ENCODE data around the gene HEATR5B.
"Not testable (repeated sequence)": the region's sequence is repeated elsewhere in the genome, so short reads cannot be mapped to it uniquely, and the experiment has no call there.

Gene HEATR5B

GRCh38 chr2:36976065-36976464 lies 108.1 kb downstream of the HEATR5B start:
- no peak for DNase-seq

GRCh38 chr2:36975306-36975705 lies 108.9 kb downstream of the HEATR5B start:
- DNase-seq, result no peak

- no peak for DNase-seq
Measured at GRCh38 chr2:36973320-36973719, 110.9 kb downstream of the HEATR5B start.

DNA sequence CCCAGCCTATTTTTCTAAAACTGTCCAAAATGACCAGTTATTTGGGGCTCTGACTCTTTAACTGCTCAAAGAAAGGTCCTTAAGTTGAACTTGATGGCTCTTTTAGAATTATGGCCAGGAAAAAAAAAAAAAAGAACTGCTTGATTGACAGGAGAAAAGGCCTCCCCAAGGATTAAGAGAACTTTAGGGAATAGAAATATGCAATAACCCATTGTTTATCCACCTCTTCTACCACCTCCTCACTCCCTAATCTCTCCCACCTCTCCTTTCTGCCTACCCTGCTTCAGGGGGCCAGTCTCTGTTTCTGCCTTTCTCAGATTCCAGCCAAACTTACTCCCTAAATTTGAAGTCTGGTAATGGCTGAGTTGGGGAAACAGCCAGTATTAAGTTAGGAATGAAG lies 112.2 kb downstream of the HEATR5B start:
- no peak for DNase-seq

GRCh38 chr2:36967236-36967876 lies 116.8 kb downstream of the HEATR5B start:
- no peak for DNase-seq

GRCh38 chr2:36966370-36967235 lies 117.6 kb downstream of the HEATR5B start, which contains the start of gene STRN:
Gene STRN, minus strand, starts transcription at chr2:36966536. Its CDS starts 73 bp downstream, at chr2:36966463.
- DNase-seq, result peak; percentile 99

DNA sequence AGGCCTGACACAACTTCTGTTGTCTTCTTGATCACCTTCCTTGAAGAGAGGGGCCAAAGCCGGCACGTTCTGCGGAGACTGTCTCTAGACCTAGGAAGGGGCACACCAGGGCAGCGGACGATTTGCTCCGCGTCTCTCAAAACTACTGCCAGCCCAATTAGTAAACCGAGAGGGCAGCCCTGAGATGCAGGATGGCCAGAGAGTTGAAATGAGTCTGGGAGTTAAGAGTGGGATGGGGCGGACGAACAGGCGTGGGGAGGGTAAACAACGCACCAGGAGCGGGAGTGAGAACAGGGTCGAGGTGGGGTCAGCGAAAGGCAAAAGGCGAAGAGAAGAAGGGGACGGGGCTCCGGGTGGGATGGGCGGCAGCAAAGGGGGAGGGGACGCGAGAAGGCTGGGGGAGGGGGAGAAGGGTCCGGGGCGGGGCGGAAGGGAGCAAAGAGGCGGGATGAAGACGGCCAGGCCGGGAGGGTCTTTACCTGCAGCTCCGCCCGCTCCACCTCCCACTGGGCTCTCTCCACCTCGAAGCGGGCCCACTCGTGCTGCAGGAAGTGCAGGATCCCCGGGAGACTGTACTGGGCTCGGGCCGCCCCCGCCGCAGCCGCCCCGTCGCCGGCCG lies 118.3 kb downstream of the HEATR5B start:
- peak; percentile 78 for DNase-seq

- DNase-seq, result no peak
Measured at GRCh38 chr2:36965206-36965605, 119.0 kb downstream of the HEATR5B start.

- DNase-seq, result no peak
Measured at GRCh38 chr2:36964496-36965058, 119.6 kb downstream of the HEATR5B start.

DNA sequence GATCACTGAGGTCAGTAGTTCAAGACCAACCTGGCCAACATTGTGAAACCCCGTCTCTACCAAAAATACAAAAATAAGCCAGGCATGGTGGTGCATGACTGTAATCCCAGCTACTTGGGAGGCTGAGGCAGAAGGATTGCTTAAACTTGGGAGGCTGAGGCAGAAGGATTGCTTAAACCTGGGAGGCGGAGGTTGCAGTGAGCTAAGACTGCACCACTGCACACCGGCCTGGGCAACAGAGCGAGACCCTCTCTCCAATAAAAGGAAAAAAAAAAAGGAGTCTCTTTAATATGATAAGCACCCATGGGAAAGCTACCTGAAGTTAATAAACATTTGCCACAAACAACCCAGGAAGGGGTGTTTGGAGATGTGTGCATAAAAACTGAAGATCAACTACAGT lies 120.4 kb downstream of the HEATR5B start:
- DNase-seq, result no peak

- no peak for DNase-seq
Measured at GRCh38 chr2:36963106-36963505, 121.1 kb downstream of the HEATR5B start.

GRCh38 chr2:36960773-36961172 lies 123.4 kb downstream of the HEATR5B start:
- DNase-seq, result no peak

- no peak for DNase-seq
Measured at GRCh38 chr2:36960005-36960675, 124.0 kb downstream of the HEATR5B start.

DNA sequence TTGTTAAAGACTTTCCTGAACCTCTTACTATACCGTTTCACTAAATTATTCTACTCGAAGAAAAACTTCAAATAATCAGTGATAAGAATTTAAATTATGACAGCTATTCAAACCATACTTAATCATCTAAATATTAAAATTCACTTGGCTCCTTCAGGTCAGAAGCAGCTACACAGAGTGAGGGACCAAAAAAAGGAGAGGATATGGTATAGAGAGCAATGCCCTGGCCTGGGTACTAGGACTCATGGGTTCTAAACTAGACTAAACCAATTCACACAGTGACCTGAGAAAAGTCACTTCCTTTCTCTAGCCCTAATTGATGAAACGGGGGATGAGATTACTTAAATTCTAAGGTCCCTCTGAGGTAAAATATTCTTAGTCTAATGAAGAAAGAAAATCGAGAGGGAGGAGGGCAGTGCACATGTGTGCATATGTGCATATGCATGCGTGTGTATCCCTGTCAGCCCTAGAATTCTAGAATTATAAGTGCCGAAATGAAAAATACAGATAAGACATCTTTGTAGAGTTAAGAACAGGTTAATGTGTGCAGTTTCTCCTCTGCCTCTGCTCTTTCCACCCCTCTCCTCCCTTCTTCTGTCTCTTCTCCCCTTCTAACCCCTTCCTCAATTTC lies 129.1 kb downstream of the HEATR5B start:
- DNase-seq, result no peak

DNA sequence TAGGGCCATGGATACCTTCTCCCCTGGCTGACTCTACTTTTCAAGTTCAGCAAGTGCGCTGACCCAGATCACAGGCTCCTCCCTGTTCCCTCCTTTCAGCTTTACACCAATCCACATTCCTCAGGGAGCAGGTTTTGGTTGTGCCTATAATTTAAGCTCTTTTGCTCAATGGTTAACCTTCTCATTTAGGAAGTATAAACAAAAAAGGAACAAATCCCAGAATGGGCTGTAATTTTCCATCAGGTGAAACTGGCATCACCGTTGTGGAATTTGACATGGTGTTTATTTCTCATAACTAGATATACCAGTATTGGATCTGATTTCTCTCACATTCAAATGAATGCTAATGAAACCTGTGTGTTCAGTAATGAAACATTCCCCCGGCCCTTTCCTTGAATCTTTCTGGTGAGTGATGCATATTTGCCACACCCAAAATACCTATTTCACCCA lies 131.4 kb downstream of the HEATR5B start:
- DNase-seq, result no peak

DNA sequence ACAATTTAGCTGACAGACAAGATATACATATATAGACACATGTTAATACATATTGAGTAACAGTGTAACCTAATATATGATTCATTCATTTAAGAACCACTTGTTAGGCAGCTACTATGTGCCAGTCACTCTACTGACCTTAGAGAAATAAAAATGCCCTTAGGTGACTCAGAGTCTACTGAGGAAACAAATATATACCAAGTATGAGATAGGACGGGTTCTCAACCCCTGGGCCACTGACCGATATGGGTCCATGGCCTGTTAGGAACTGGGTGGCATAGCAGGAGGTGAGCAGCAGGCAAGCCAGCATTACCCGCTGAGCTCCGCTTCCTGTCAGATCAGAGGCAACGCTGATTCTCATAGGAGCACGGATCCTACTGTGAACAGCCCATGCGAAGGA lies 132.6 kb downstream of the HEATR5B start:
- no peak for DNase-seq

DNA sequence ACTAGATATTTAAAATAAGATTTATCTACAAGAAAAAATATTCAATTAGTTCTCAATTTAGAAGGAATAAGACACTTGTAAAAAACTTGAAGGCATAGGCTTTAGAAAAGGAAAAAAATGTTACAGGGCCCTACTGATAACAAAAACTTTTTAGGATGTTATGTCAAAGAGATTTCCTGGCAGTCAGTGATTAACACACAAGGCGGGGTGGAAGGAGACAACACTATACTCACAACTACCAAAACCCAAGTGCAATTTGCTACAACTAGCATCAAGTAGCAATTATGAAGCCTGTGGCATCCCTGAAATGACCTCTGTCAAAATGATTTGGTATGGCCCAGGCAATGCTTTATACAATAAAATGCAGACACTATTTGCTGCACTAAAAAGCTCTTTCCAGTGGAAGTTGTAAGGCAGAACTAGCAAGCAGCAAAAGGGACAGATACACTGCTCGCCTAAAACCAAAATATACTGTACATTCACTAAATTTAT lies 133.1 kb downstream of the HEATR5B start:
- DNase-seq, result no peak

DNA sequence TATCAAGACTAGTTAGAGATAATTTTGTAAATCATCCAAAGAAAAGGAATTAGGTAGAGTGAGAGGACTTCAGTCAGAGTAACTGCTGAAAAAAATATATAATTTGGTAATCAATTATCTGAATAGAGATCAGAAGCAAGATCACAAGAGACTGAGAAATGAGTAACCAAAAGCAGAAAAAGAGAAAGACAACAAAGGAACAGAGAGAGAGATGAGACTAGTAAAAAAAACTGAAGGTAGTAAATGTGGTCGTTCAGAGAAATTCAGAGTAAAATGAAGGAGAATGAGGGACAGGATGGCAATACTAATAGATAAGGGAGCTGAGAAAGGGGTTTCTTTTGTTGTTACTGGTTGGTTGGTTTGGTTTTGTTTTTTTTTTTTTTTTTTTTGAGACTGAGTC lies 134.3 kb downstream of the HEATR5B start:
- no peak for DNase-seq

DNA sequence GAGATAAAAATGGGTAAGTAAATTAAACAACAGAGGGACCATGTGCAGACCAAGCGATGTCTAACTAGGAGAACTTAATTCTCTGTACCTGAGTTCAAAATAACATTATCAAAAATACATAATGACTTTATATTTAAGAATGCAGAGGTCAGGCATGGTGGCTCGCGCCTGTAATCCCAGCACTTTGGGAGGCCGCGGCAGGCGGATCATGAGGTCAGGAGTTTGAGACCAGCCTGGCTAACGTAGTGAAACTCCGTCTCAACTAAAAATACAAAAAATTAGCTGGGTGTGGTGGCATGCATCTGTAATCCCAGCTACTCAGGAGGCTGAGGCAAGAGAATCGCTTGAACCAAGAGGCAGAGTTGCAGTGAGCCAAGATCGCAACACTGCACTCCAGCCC lies 138.9 kb downstream of the HEATR5B start:
- DNase-seq, result not testable (repeated sequence)

DNA sequence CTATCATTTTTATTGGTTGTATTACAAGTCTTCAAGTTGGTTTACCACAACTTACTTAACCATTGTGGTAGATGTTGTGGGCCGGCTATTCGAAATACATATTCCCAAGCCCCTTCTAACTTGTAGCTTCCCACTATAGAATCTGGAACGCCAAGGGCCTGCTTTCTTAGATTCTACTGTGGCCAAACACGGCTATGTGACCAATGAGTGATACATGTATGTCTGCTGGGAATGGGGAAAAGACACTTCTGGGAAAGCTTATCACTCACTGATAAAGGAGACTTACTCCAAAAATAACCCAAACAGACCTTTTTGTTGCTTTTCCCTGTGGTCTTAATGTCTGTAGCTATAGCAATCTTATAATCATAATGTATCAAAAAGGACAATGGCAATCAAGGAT lies 142.3 kb downstream of the HEATR5B start:
- DNase-seq, result no peak

GRCh38 chr2:36936526-36936925 lies 147.6 kb downstream of the HEATR5B start:
- DNase-seq, result not testable (repeated sequence)

GRCh38 chr2:36931688-36932087 lies 152.5 kb downstream of the HEATR5B start:
- DNase-seq, result not testable (repeated sequence)

Data from left hindlimb (tissue), 1 donor.